ENCODE data around the gene ADCY2. TPM values are rescaled to one million over a fixed set of nuclear protein-coding genes. Genes with fewer than 3 reads are reported as not detected.

The ADCY2 gene
- total RNA-seq, 1 experiment from 2014 or later, result not detected

GRCh38 chr5:7629561-7629960, 233.6 kb downstream of the ADCY2 start:
- no peaks in the 10 kb centered on the region for H3K36me3 ChIP-seq
- H3K4me3 ChIP-seq, result no peak overlapping the region
- H3K9me3 ChIP-seq, result no peaks in the 10 kb centered on the region
- peaks cover 3% of the 10 kb centered on the region; the same call in 1 of the 2 replicates for H3K27me3 ChIP-seq
- DNase-seq, result no peak

GRCh38 chr5:7634837-7635236, 238.9 kb downstream of the ADCY2 start:
- Histone ChIP-seq H3K9me3 (no peaks in the 10 kb centered on the region), H3K36me3 (no peaks in the 10 kb centered on the region), H3K27me3 (peaks cover 3% of the 10 kb centered on the region; the same call in 1 of the 2 replicates), H3K4me3 (no peak overlapping the region)
- DNase-seq, result no peak

- Histone ChIP-seq H3K9me3 (no peaks in the 10 kb centered on the region), H3K4me3 (no peak overlapping the region), H3K36me3 (no peaks in the 10 kb centered on the region), H3K27me3 (no peaks in the 10 kb centered on the region)
- peak; percentile 75 for DNase-seq
Measured at GRCh38 chr5:7638456-7638855, 242.5 kb downstream of the ADCY2 start.

- H3K4me3 ChIP-seq, result no peak overlapping the region
- H3K36me3 ChIP-seq, result no peaks in the 10 kb centered on the region
- no peak for DNase-seq
- no peaks in the 10 kb centered on the region for H3K9me3 ChIP-seq
- no peaks in the 10 kb centered on the region for H3K27me3 ChIP-seq
Measured at GRCh38 chr5:7642029-7642428, 246.1 kb downstream of the ADCY2 start.

- Histone ChIP-seq H3K27me3 (peaks cover 5% of the 10 kb centered on the region; the same call in 1 of the 2 replicates), H3K4me3 (no peak overlapping the region), H3K36me3 (no peaks in the 10 kb centered on the region), H3K9me3 (no peaks in the 10 kb centered on the region)
- DNase-seq, result no peak
Measured at GRCh38 chr5:7644723-7645122, 248.8 kb downstream of the ADCY2 start.

GRCh38 chr5:7650755-7651154, 254.8 kb downstream of the ADCY2 start:
- Histone ChIP-seq H3K36me3 (no peaks in the 10 kb centered on the region), H3K4me3 (no peak overlapping the region), H3K9me3 (no peaks in the 10 kb centered on the region), H3K27me3 (peaks cover 5% of the 10 kb centered on the region; the same call in 1 of the 2 replicates)
- no peak for DNase-seq

- H3K4me3 ChIP-seq, result no peak overlapping the region
- H3K9me3 ChIP-seq, result no peaks in the 10 kb centered on the region
- DNase-seq, result no peak
- H3K36me3 ChIP-seq, result no peaks in the 10 kb centered on the region
- H3K27me3 ChIP-seq, result peaks cover 5% of the 10 kb centered on the region; the same call in 1 of the 2 replicates
Measured at GRCh38 chr5:7653046-7653445, 257.1 kb downstream of the ADCY2 start.

- H3K27me3 ChIP-seq, result no peaks in the 10 kb centered on the region
Measured at GRCh38 chr5:7657153-7657552, 261.2 kb downstream of the ADCY2 start.

GRCh38 chr5:7659420-7659819, 263.5 kb downstream of the ADCY2 start:
- Histone ChIP-seq H3K9me3 (no peaks in the 10 kb centered on the region), H3K36me3 (no peaks in the 10 kb centered on the region), H3K4me3 (no peak overlapping the region), H3K27me3 (no peaks in the 10 kb centered on the region)
- DNase-seq, result no peak

More at GRCh38 chr5:7657153-7657552, 261.2 kb downstream of the ADCY2 start:
- no peak for DNase-seq
- Histone ChIP-seq H3K4me3 (no peak overlapping the region), H3K9me3 (no peaks in the 10 kb centered on the region), H3K36me3 (no peaks in the 10 kb centered on the region)

- Histone ChIP-seq H3K36me3 (no peaks in the 10 kb centered on the region), H3K4me3 (no peak overlapping the region), H3K9me3 (no peaks in the 10 kb centered on the region), H3K27me3 (no peaks in the 10 kb centered on the region)
- no peak for DNase-seq
Measured at GRCh38 chr5:7662289-7662688, 266.4 kb downstream of the ADCY2 start.

- Histone ChIP-seq H3K27me3 (no peaks in the 10 kb centered on the region), H3K4me3 (no peak overlapping the region), H3K36me3 (no peaks in the 10 kb centered on the region), H3K9me3 (no peaks in the 10 kb centered on the region)
- DNase-seq, result no peak
Measured at GRCh38 chr5:7663808-7664207, 267.9 kb downstream of the ADCY2 start.

- no peaks in the 10 kb centered on the region for H3K36me3 ChIP-seq
- no peaks in the 10 kb centered on the region for H3K9me3 ChIP-seq
- no peak overlapping the region for H3K4me3 ChIP-seq
- H3K27me3 ChIP-seq, result no peaks in the 10 kb centered on the region
- DNase-seq, result no peak
Measured at GRCh38 chr5:7664208-7664607, 268.3 kb downstream of the ADCY2 start.

GRCh38 chr5:7667216-7667767, 271.4 kb downstream of the ADCY2 start:
- Histone ChIP-seq H3K9me3 (no peaks in the 10 kb centered on the region), H3K27me3 (no peaks in the 10 kb centered on the region), H3K4me3 (no peak overlapping the region), H3K36me3 (no peaks in the 10 kb centered on the region)
- DNase-seq, result no peak

- no peak for DNase-seq
- Histone ChIP-seq H3K36me3 (no peaks in the 10 kb centered on the region), H3K4me3 (no peak overlapping the region), H3K27me3 (no peaks in the 10 kb centered on the region), H3K9me3 (no peaks in the 10 kb centered on the region)
Measured at GRCh38 chr5:7668161-7668560, 272.2 kb downstream of the ADCY2 start.

GRCh38 chr5:7668627-7669026, 272.7 kb downstream of the ADCY2 start:
- Histone ChIP-seq H3K27me3 (no peaks in the 10 kb centered on the region), H3K4me3 (no peak overlapping the region), H3K36me3 (no peaks in the 10 kb centered on the region), H3K9me3 (no peaks in the 10 kb centered on the region)
- no peak for DNase-seq

- H3K27me3 ChIP-seq, result no peaks in the 10 kb centered on the region
- no peak for DNase-seq
- no peaks in the 10 kb centered on the region for H3K9me3 ChIP-seq
- no peak overlapping the region for H3K4me3 ChIP-seq
- H3K36me3 ChIP-seq, result no peaks in the 10 kb centered on the region
Measured at GRCh38 chr5:7671381-7671993, 275.5 kb downstream of the ADCY2 start.

- Histone ChIP-seq H3K27me3 (no peaks in the 10 kb centered on the region), H3K36me3 (no peaks in the 10 kb centered on the region), H3K9me3 (no peaks in the 10 kb centered on the region), H3K4me3 (no peak overlapping the region)
- DNase-seq, result no peak
Measured at GRCh38 chr5:7673658-7674057, 277.7 kb downstream of the ADCY2 start.

- H3K27me3 ChIP-seq, result no peaks in the 10 kb centered on the region
- H3K36me3 ChIP-seq, result no peaks in the 10 kb centered on the region
- no peak for DNase-seq
- no peak overlapping the region for H3K4me3 ChIP-seq
- no peaks in the 10 kb centered on the region for H3K9me3 ChIP-seq
Measured at GRCh38 chr5:7676455-7676854, 280.5 kb downstream of the ADCY2 start.
